ENCODE data around the gene WDR5. TPM values are rescaled to one million over a fixed set of nuclear protein-coding genes. Genes with fewer than 3 reads are reported as not detected.

The WDR5 gene
- total RNA-seq, 1 experiment from 2014 or later, result 51.7 TPM

DNA sequence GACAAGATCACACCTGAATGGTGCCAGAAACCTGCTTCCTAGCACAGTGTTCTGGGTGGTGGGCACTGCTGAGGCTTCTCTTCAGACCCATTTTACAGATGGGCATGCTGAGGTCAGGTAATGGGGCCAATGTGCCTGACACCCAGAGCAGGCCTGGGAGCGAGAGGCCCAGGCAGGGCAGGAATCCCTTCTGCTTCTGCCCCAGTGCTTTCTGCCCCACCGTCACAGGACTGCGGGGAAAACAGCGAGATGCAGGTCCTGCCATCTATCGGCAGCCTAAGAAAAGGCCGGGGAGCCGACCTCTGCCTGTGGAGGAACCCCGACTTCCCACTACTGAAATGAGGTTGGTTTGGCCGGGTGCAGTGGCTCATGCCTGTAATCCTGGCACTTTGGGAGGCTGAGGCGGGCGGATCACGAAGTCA is 51.2 kb downstream of the WDR5 start:
- H3K9me3 Mint-ChIP-seq (ENCODE audit: unreplicated experiment), result peaks cover 12% of the 10 kb centered on the region
- BruUV-seq (replicated peaks), result no TSS peak
- H3K27me3 Mint-ChIP-seq (ENCODE audit: insufficient read depth, unreplicated experiment), result peaks cover 4% of the 10 kb centered on the region
- Histone ChIP-seq H3K36me3 (ENCODE audit: control insufficient read depth, insufficient read depth, low read length) (no peaks in the 10 kb centered on the region), H3K27me3 (replicated peaks; ENCODE audit: control insufficient read depth, insufficient read depth, low read length) (no peaks in the 10 kb centered on the region), H3K4me1 (no peaks in the 10 kb centered on the region), H3K4me3 (ENCODE audit: low read depth, low read length) (no peak overlapping the region), H3K9me3 (no peaks in the 10 kb centered on the region)
- no peaks in the 10 kb centered on the region for H3K36me3 Mint-ChIP-seq (ENCODE audit: insufficient read depth, unreplicated experiment)
- peaks cover 6% of the 10 kb centered on the region for H3K4me1 Mint-ChIP-seq (ENCODE audit: low read depth, unreplicated experiment)
- no peak overlapping the region for H3K4me3 Mint-ChIP-seq (ENCODE audit: unreplicated experiment)
- intact Hi-C loops (cut with micrococcal nuclease; ENCODE audit: unreplicated experiment), result no loop called here
- TF ChIP-seq, protein P1, sequence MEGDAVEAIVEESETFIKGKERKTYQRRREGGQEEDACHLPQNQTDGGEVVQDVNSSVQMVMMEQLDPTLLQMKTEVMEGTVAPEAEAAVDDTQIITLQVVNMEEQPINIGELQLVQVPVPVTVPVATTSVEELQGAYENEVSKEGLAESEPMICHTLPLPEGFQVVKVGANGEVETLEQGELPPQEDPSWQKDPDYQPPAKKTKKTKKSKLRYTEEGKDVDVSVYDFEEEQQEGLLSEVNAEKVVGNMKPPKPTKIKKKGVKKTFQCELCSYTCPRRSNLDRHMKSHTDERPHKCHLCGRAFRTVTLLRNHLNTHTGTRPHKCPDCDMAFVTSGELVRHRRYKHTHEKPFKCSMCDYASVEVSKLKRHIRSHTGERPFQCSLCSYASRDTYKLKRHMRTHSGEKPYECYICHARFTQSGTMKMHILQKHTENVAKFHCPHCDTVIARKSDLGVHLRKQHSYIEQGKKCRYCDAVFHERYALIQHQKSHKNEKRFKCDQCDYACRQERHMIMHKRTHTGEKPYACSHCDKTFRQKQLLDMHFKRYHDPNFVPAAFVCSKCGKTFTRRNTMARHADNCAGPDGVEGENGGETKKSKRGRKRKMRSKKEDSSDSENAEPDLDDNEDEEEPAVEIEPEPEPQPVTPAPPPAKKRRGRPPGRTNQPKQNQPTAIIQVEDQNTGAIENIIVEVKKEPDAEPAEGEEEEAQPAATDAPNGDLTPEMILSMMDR (IDR thresholded peaks at IDR 0.05; ENCODE audit: insufficient read depth in 1 of 2, low read depth in 1 of 2, low read length in 1 of 2, severe bottlenecking in 1 of 2, unreplicated experiment in 1 of 2), result no peak
- ChIA-PET CTCF (interaction anchor here (1.0 kb wide), 1 partner anchor 12 kb away, joined by 3 read pairs; no protein-coding TSS in a partner anchor), POLR2A (no interaction called here)
- no peak for DNase-seq
- no peak overlapping the region for H3K27ac Mint-ChIP-seq (ENCODE audit: unreplicated experiment)

DNA sequence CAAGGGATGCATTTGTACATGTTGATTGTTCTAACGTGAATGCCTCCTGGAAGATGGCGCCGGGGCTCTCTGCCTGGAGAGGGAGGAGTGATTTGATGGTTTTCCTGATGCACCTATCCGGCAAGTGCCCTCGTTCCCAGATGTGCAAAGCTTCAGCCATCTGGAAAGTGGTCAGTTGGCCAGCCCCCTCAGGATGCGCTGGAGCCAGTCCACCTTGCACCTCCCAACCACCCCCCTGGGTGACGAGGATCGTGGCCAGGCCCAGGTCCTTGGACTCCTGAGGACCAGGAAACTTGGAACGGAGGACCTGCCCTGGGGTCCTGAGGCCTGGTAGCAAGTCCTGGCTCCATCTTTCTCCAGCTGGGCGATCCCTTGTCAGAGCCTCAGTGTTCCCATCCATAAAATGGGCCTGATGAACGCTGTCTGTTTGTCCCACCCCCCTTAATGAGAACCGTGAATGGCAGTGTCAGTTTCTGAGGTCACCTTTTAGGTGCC is 52.1 kb downstream of the WDR5 start:
- DNase-seq, result peak in 1 of 2 experiments; percentile 26
- Histone ChIP-seq H3K4me1 (no peaks in the 10 kb centered on the region), H3K4me3 (ENCODE audit: low read depth, low read length) (no peak overlapping the region), H3K27me3 (replicated peaks; ENCODE audit: control insufficient read depth, insufficient read depth, low read length) (no peaks in the 10 kb centered on the region), H3K36me3 (ENCODE audit: control insufficient read depth, insufficient read depth, low read length) (no peaks in the 10 kb centered on the region), H3K9me3 (no peaks in the 10 kb centered on the region)
- peaks cover 4% of the 10 kb centered on the region for H3K27me3 Mint-ChIP-seq (ENCODE audit: insufficient read depth, unreplicated experiment)
- TF ChIP-seq, protein P1 (IDR thresholded peaks at IDR 0.05; ENCODE audit: insufficient read depth in 1 of 2, low read depth in 1 of 2, low read length in 1 of 2, severe bottlenecking in 1 of 2, unreplicated experiment in 1 of 2), result no peak
- CTCF ChIA-PET, result interaction anchor here (1.0 kb wide), 1 partner anchor 13 kb away, joined by 3 read pairs; no protein-coding TSS in a partner anchor
- H3K27ac Mint-ChIP-seq (ENCODE audit: unreplicated experiment), result no peak overlapping the region
- H3K9me3 Mint-ChIP-seq (ENCODE audit: unreplicated experiment), result peaks cover 4% of the 10 kb centered on the region
- intact Hi-C loops (cut with micrococcal nuclease; ENCODE audit: unreplicated experiment), result no loop called here
- BruUV-seq (replicated peaks), result no TSS peak
- H3K4me1 Mint-ChIP-seq (ENCODE audit: low read depth, unreplicated experiment), result no peaks in the 10 kb centered on the region
- no peak overlapping the region for H3K4me3 Mint-ChIP-seq (ENCODE audit: unreplicated experiment)
- POLR2A ChIA-PET, result no interaction called here
- H3K36me3 Mint-ChIP-seq (ENCODE audit: insufficient read depth, unreplicated experiment), result no peaks in the 10 kb centered on the region

DNA sequence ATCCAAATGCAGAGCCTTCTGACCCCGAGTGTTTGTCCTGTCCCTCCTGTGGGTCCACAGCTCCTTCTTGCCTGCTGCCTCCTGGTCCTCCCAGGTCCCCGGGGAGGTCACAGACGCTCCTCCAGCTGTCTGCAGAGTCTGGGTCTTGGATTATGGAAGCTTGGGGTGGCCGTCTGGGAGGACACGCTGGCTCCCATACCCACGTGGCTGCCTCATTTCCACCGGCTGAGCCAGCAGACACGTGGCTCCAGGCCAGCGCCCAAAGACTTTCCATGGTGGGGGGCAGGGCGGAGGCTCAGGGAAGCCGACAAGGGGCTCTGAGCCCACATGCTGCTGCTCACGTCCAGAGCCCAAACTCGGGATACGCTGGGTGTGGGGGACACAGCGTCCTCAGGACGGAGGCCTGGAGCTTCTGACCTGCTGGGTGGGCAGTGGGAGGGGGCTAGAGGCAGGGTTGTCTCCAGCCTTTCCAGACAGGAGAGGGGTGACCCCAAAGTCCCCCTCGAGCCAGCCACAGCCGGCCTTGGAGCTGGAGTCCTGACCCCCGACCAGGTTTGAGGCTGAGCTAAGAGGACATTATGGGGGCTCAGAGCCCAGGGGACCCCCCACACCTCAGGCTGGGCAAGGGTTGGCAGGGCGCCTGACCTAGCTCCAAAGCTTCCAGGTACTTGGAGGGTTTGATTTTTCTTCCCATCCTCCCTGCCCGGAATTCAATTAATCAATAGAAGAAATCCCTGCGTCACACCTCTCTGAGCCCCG is 52.7 kb downstream of the WDR5 start:
- Histone ChIP-seq H3K9me3 (no peaks in the 10 kb centered on the region), H3K36me3 (ENCODE audit: control insufficient read depth, insufficient read depth, low read length) (no peaks in the 10 kb centered on the region), H3K4me3 (ENCODE audit: low read depth, low read length) (no peak overlapping the region), H3K27me3 (replicated peaks; ENCODE audit: control insufficient read depth, insufficient read depth, low read length) (no peaks in the 10 kb centered on the region), H3K4me1 (no peaks in the 10 kb centered on the region)
- TF ChIP-seq, protein P1 (IDR thresholded peaks at IDR 0.05; ENCODE audit: insufficient read depth in 1 of 2, low read depth in 1 of 2, low read length in 1 of 2, severe bottlenecking in 1 of 2, unreplicated experiment in 1 of 2), result no peak
- CTCF ChIA-PET, result interaction anchor here (1.0 kb wide), 1 partner anchor 13 kb away, joined by 3 read pairs; no protein-coding TSS in a partner anchor
- Mint-ChIP-seq H3K36me3 (ENCODE audit: insufficient read depth, unreplicated experiment) (no peaks in the 10 kb centered on the region), H3K4me1 (ENCODE audit: low read depth, unreplicated experiment) (no peaks in the 10 kb centered on the region), H3K9me3 (ENCODE audit: unreplicated experiment) (no peaks in the 10 kb centered on the region), H3K27me3 (ENCODE audit: insufficient read depth, unreplicated experiment) (peaks cover 4% of the 10 kb centered on the region), H3K27ac (ENCODE audit: unreplicated experiment) (no peak overlapping the region), H3K4me3 (ENCODE audit: unreplicated experiment) (no peak overlapping the region)
- no TSS peak for BruUV-seq (replicated peaks)
- POLR2A ChIA-PET, result no interaction called here
- DNase-seq, result peak in 1 of 2 experiments; percentile 25
- intact Hi-C loops (cut with micrococcal nuclease; ENCODE audit: unreplicated experiment), result no loop called here

All from Caco-2 (cell line).